ENCODE data around the gene ADAMTS2. TPM values are rescaled to one million over a fixed set of nuclear protein-coding genes. Genes with fewer than 3 reads are reported as not detected.

ADAMTS2 gene
- total and polyA plus RNA-seq, 2 experiments from 2014 or later: 1.6 to 8.1 TPM

GRCh38 chr5:179199246-179199645, 146.0 kb downstream of the ADAMTS2 start (continued):
- no peak for TF ChIP-seq ZNF462 (CRISPR knock-in tag; IDR thresholded peaks at IDR 0.05)
- no peak for TF ChIP-seq NANOG (IDR thresholded peaks at IDR 0.05; ENCODE audit: borderline replicate concordance)
- no peak for TF ChIP-seq STAT1 (IDR thresholded peaks at IDR 0.05; ENCODE audit: unreplicated experiment)
- TF ChIP-seq ZNF331 (CRISPR knock-in tag; IDR thresholded peaks at IDR 0.05; ENCODE audit: low read depth): no peak
- no peak for TF ChIP-seq POLR2AphosphoS5 (IDR thresholded peaks at IDR 0.05; ENCODE audit: low read depth)
- no peak for TF ChIP-seq EZH2phosphoT487 (IDR thresholded peaks at IDR 0.05; ENCODE audit: unreplicated experiment)

GRCh38 chr5:179198825-179199224, 146.4 kb downstream of the ADAMTS2 start:
- H3K27ac Mint-ChIP-seq: no peak overlapping the region
- TF ChIP-seq CTCF (conservative IDR thresholded peaks at IDR 0.05; ENCODE audit: low read depth in 2 of 2) (no peak), POLR2AphosphoS5 (IDR thresholded peaks at IDR 0.05; ENCODE audit: low read depth) (no peak), ZNF462 (CRISPR knock-in tag; IDR thresholded peaks at IDR 0.05) (no peak)

More at GRCh38 chr5:179198825-179199224, 146.4 kb downstream of the ADAMTS2 start:
- Histone ChIP-seq H3K36me3 (ENCODE audit: insufficient read depth) (no peaks in the 10 kb centered on the region), H3K4me1 (ENCODE audit: insufficient read depth) (no peaks in the 10 kb centered on the region), H3K27ac (ENCODE audit: low read depth) (no peak overlapping the region), H3K79me2 (replicated peaks; ENCODE audit: insufficient read depth) (no peaks in the 10 kb centered on the region), H3K4me2 (no peak overlapping the region), H3K9me2 (ENCODE audit: insufficient read depth) (no peaks in the 10 kb centered on the region), H2AFZ (no peak overlapping the region), H4K20me1 (replicated peaks; ENCODE audit: insufficient read depth) (no peaks in the 10 kb centered on the region), H3K4me3 (no peak overlapping the region), H3K27me3 (ENCODE audit: insufficient read depth) (no peaks in the 10 kb centered on the region), H3F3A (replicated peaks; ENCODE audit: low read depth) (no peaks in the 10 kb centered on the region)
- Mint-ChIP-seq H3K36me3 (ENCODE audit: low read depth) (no peaks in the 10 kb centered on the region; the same call in 2 of the 3 replicates), H3K4me1 (peaks cover 5% of the 10 kb centered on the region; the same call in 2 of the 3 replicates), H3K4me3 (no peak overlapping the region), H3K27me3 (ENCODE audit: insufficient read depth, low read depth, poor library complexity) (peaks cover 9% of the 10 kb centered on the region), H3K9me3 (no peaks in the 10 kb centered on the region)
- ATAC-seq: peak; percentile 23; the same call in 2 of the 3 replicates
- no peak for DNase-seq (ENCODE audit: low spot score)

All from GM23338 (cell line).